Measurements from ENCODE around the gene BORCS5.
"Not testable (repeated sequence)": the region's sequence is repeated elsewhere in the genome, so short reads cannot be mapped to it uniquely, and the experiment has no call there.

Gene BORCS5

GRCh38 chr12:12498210-12498609, 141.3 kb downstream of the BORCS5 start:
- Histone ChIP-seq H3K4me3 (replicated peaks; ENCODE audit: low read depth, low read length) (no peak overlapping the region), H3K27me3 (replicated peaks; ENCODE audit: control insufficient read depth, insufficient read depth, low read length) (no peaks in the 10 kb centered on the region), H3K36me3 (ENCODE audit: control insufficient read depth, insufficient read depth, low read length) (no peaks in the 10 kb centered on the region; the same call in 1 of the 2 replicates)
- TF ChIP-seq, protein P1, sequence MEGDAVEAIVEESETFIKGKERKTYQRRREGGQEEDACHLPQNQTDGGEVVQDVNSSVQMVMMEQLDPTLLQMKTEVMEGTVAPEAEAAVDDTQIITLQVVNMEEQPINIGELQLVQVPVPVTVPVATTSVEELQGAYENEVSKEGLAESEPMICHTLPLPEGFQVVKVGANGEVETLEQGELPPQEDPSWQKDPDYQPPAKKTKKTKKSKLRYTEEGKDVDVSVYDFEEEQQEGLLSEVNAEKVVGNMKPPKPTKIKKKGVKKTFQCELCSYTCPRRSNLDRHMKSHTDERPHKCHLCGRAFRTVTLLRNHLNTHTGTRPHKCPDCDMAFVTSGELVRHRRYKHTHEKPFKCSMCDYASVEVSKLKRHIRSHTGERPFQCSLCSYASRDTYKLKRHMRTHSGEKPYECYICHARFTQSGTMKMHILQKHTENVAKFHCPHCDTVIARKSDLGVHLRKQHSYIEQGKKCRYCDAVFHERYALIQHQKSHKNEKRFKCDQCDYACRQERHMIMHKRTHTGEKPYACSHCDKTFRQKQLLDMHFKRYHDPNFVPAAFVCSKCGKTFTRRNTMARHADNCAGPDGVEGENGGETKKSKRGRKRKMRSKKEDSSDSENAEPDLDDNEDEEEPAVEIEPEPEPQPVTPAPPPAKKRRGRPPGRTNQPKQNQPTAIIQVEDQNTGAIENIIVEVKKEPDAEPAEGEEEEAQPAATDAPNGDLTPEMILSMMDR (IDR thresholded peaks at IDR 0.05; ENCODE audit: insufficient read depth, low read length, poor library complexity, severe bottlenecking) = no peak
- no peak for DNase-seq (ENCODE audit: extremely low read depth, insufficient read length)

DNA sequence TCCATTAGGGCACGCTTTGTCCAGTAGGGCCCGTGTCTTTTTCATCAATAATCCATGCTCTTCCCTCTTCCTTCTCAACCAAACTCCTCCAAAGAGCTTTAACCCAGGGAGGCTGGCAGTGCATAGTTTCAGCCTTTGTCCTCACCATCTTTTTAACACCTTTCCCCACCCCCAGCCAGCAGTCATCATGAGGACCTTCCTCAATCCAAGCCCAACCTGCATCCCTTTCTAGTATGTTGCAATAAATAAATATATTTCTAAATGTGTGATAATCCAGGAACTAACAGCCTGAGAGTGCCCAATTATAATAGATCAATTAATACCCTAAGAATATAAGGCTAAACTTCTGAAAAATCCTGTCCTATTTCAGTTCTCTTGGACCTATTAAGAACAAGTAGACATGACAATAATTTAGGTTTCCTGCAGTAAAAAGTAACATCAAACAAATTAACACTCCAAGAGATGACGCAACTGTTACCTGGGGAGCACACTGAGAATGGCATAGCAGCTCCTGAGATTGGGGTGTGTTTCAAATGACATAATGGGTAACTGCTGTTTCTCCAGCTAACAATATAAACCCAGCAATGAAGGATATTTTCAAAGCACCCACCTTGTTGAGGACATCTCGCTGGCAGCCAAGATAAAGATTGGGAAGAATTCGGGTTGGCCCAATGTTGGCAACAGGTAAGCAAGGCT, 143.2 kb downstream of the BORCS5 start:
- Histone ChIP-seq H3K4me3 (replicated peaks; ENCODE audit: low read depth, low read length) (no peak overlapping the region), H3K36me3 (ENCODE audit: control insufficient read depth, insufficient read depth, low read length) (no peaks in the 10 kb centered on the region; the same call in 1 of the 2 replicates), H3K27me3 (replicated peaks; ENCODE audit: control insufficient read depth, insufficient read depth, low read length) (no peaks in the 10 kb centered on the region)
- no peak for DNase-seq (ENCODE audit: extremely low read depth, insufficient read length)
- TF ChIP-seq, protein P1 (IDR thresholded peaks at IDR 0.05; ENCODE audit: insufficient read depth, low read length, poor library complexity, severe bottlenecking) = no peak

- TF ChIP-seq, protein P1 (IDR thresholded peaks at IDR 0.05; ENCODE audit: insufficient read depth, low read length, poor library complexity, severe bottlenecking) = no peak
- Histone ChIP-seq H3K36me3 (ENCODE audit: control insufficient read depth, insufficient read depth, low read length) (no peaks in the 10 kb centered on the region; the same call in 1 of the 2 replicates), H3K4me3 (replicated peaks; ENCODE audit: low read depth, low read length) (no peak overlapping the region), H3K27me3 (replicated peaks; ENCODE audit: control insufficient read depth, insufficient read depth, low read length) (no peaks in the 10 kb centered on the region)
- no peak for DNase-seq (ENCODE audit: extremely low read depth, insufficient read length)
Observed at GRCh38 chr12:12501121-12501520, 144.2 kb downstream of the BORCS5 start.

- H3K27me3 ChIP-seq (replicated peaks; ENCODE audit: control insufficient read depth, insufficient read depth, low read length); H3K4me3 ChIP-seq (replicated peaks; ENCODE audit: low read depth, low read length); H3K36me3 ChIP-seq (ENCODE audit: control insufficient read depth, insufficient read depth, low read length); DNase-seq (ENCODE audit: extremely low read depth, insufficient read length): not testable (repeated sequence)
Observed at GRCh38 chr12:12502130-12502814, 145.4 kb downstream of the BORCS5 start.

DNA sequence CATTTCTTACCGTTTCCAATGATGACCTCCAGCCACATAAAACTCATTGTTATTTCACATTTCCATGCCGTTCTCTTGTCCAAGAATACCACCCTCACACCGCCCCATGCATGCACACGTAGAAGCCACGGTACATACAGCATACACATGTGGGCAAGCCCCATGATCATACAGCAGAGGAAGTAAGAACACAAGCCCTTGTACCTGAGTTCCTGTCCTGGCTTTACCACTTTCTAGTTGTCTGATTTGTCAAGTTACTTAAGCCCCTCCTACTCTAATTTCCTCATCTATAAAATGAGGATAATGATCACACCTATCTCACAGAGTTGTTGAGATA, 145.9 kb downstream of the BORCS5 start:
- H3K27me3 ChIP-seq (replicated peaks; ENCODE audit: control insufficient read depth, insufficient read depth, low read length) = no peaks in the 10 kb centered on the region
- TF ChIP-seq, protein P1 (IDR thresholded peaks at IDR 0.05; ENCODE audit: insufficient read depth, low read length, poor library complexity, severe bottlenecking) = no peak
- no peak for DNase-seq (ENCODE audit: extremely low read depth, insufficient read length)
- H3K4me3 ChIP-seq (replicated peaks; ENCODE audit: low read depth, low read length) = no peak overlapping the region
- H3K36me3 ChIP-seq (ENCODE audit: control insufficient read depth, insufficient read depth, low read length) = no peaks in the 10 kb centered on the region; the same call in 1 of the 2 replicates

- peak; percentile 22 for DNase-seq (ENCODE audit: extremely low read depth, insufficient read length)
- Histone ChIP-seq H3K27me3 (replicated peaks; ENCODE audit: control insufficient read depth, insufficient read depth, low read length) (no peaks in the 10 kb centered on the region), H3K36me3 (ENCODE audit: control insufficient read depth, insufficient read depth, low read length) (no peaks in the 10 kb centered on the region; the same call in 1 of the 2 replicates), H3K4me3 (replicated peaks; ENCODE audit: low read depth, low read length) (no peak overlapping the region)
- TF ChIP-seq, protein P1 (IDR thresholded peaks at IDR 0.05; ENCODE audit: insufficient read depth, low read length, poor library complexity, severe bottlenecking) = peak; percentile 22
Observed at GRCh38 chr12:12503384-12504078, 146.7 kb downstream of the BORCS5 start.

All from GM06990 (cell line).